ENCODE measurements around the gene CHN2.
A peak's percentile ranks its signal among the peaks of the same experiment; 100 is the strongest.
"Not testable (repeated sequence)": the region's sequence is repeated elsewhere in the genome, so short reads cannot be mapped to it uniquely, and the experiment has no call there.

The CHN2 gene

GRCh38 chr7:29189743-29190201, 4.8 kb upstream of the CHN2 start:
- peak; percentile 16 for DNase-seq (ENCODE audit: low spot score)

DNA sequence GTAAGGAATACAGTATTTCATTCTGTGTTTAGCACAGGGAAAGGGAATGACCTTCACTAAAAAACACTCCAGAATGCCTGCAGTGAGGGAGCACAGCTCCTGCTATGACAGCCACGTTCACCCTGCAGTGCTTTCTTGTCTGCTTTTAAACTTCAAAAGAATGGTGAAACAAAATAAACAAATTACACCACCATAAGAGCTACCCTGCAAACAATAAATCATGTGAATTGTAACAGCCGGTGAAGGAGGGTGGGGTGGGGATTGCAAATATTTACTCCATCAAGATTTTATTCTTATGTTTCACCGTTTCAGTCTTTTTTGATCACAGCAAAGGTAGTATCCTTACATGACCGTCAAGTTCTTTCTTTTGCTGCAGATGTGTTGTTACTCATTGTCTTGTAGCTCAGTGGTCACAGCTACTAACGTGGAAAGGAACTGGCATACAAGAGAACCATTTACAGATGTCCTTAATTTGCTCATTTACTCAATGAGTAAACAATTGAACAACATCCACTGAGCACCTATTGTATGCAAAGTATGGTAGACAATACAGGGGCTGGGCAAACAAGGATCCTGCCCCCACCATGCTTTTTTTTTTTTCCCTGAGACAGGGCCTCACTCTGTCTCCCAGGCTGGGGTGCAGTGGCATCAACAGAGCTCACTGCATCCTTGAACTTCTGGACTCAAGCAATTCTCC, 4.1 kb upstream of the CHN2 start:
- no peak for DNase-seq (ENCODE audit: low spot score)

DNA sequence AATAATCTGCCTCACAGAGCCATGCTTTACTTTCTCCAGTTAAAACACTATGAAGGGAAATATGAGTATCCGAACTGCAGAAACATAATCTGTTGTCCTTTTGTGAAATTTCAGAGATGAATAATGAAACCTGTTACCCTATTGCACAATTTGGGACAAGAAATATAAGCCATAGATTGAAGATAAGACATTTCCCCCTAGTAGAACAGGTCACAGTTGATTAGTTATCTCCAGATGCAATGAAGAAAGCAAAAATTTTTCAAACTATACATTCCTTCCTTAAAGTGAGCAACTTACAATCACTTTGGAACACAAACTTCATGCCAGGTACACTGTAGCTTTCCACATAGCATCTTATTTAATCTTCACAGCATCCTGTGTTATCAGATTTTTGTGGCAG, 2.3 kb upstream of the CHN2 start:
- no peak for DNase-seq (ENCODE audit: low spot score)

- DNase-seq (ENCODE audit: low spot score) = no peak
Observed at GRCh38 chr7:29192811-29193210, 1.8 kb upstream of the CHN2 start.

DNA sequence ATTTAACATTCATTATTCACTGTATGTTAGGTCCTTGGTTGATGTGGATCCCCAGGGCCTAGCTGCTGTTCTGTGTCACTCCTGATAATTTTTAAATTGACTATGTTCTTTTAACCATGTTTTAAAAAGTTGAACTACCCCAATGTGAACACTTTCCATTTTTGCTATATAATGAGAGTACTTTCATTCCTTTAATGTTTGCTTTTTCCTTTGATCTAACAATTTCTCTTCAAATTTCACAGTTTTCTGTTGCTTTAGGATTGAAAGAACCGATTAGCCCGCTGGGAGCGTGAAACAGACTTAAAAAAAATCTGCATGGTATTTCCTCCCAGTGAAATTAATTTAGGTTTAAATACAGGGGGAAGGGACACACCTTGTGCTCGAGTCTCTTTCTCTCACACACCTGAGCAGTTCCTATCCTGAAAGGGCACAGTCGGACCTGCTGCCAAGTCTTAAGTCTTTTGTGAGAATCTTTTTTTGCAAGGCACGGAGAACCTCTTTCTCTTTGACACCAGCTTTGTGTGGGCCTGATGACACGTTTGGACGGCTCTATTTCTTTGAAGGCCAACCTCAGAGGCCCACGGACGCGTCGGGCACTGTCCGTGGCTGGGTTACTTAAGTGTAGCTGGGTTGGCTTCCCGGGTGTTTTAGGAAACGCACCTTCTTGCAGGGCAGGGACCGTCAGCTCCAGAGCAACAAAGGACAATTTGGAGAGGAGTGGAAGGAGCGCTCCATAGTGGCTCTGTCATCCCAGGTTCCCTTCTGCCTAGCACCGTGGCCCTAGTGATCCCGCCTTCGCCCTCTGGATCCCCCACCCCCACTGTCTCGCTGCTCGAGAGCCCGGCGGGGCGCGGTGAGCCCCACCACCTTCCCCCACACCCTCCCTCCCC, 1.0 kb upstream of the CHN2 start:
- no peak for DNase-seq (ENCODE audit: low spot score)

DNA sequence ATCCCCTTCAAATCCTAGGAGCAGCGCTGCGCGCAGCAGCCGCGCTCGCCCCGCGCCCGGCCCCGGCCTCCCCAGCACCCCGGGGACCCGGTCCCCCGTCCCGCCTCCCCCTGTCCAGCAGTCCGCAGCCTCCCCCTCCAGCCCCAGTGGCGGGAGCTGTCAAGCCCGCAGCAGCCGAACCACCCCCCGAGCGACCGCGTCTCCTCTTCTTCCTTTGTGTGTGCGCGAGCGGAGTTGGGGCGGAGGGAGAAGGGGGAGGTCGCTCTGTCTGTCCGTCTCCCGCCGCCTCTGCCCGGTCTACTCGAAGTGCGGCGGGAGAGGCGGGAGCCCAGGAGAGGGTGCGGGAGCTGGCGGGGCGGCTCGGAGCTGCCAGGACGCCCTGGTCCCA, 375 bp upstream of the CHN2 start:
- DNase-seq (ENCODE audit: low spot score) = no peak

- DNase-seq (ENCODE audit: low spot score) = no peak
Observed at GRCh38 chr7:29196191-29196590, 1.6 kb downstream of the CHN2 start.

- DNase-seq (ENCODE audit: low spot score) = no peak
Observed at GRCh38 chr7:29196971-29197595, 2.5 kb downstream of the CHN2 start.

- DNase-seq (ENCODE audit: low spot score) = no peak
Observed at GRCh38 chr7:29197916-29198315, 3.3 kb downstream of the CHN2 start.

GRCh38 chr7:29199776-29200175, 5.2 kb downstream of the CHN2 start:
- DNase-seq (ENCODE audit: low spot score) = no peak

DNA sequence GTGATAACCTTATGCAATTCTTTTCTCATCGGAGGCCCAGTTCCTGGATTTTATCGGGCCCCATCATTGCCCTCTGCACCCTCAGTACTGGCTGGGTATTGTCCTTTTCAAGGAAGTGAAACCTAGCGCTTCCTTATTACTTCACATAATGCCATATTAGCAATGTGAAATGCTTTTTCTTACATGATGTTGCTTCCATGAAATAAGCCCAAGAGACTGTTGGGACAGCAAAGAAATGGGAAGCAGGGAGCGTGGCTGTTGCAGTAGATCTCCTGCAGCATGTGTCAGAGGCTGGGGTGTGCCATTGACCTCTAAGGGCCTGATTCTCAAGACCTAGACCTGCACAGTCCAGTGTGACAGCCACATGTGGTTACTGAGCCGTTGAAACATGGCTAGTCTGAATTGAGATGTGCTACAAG, 8.1 kb downstream of the CHN2 start:
- no peak for DNase-seq (ENCODE audit: low spot score)

DNA sequence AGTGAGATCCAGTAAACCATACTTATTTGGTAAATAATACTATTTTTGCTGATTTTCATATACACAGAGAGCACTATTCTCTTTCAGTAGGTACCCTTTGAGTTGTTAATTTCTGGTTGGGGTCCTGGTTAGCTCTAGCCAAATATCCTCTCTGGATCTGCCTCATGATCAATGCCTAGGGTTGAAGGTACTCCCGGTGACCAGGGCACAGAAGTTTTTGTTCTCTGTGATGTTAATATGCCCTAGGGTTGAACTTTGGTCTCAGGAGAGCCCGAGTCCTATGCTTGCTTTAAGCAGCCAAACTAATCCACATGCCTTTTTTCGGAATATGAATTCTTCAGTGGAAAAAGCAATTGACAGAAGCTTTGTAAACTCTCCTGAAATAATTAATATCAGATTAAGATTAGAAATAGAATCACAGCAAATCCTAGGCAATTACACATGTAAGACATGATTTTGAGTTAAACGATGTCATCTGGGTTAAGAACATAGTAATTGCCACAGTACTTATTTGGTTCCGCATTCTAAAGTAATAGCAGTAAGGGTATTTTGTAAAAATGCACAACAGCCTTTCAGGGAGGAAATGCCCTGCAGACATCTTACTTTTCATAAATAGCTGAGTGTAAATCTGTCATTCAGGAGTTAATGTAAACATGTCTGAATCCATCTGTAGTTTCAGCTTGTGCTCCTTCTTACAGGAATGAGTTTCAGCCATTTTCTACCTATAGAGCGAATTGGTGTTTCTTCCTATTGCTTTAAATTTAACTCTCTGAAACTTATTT, 10.1 kb downstream of the CHN2 start:
- DNase-seq (ENCODE audit: low spot score) = no peak

GRCh38 chr7:29207162-29207801, 12.7 kb downstream of the CHN2 start:
- DNase-seq (ENCODE audit: low spot score) = no peak

- DNase-seq (ENCODE audit: low spot score) = no peak
Observed at GRCh38 chr7:29208410-29209250, 14.1 kb downstream of the CHN2 start.

GRCh38 chr7:29209745-29210144, 15.2 kb downstream of the CHN2 start:
- DNase-seq (ENCODE audit: low spot score) = no peak

- not testable (repeated sequence) for DNase-seq (ENCODE audit: low spot score)
Observed at GRCh38 chr7:29212736-29213135, 18.2 kb downstream of the CHN2 start.

DNA sequence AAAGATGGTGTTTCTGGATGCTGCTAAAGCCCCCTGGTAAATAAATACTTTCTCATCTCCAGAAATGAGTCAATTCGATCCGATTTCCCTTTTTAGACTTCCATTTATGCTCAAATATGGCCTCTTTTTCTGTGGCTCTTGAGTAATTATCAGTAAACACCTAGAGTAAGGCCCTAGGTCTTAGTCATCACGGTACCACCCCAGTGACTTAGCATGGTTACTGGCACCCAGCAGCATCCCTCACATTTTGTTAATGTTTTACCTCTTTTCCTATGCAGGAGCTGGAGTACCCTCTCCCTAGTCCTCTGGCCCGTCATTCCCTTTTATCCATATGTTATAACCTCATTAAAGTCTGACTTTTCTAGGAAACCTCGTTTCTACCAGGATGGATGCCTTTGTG, 19.5 kb downstream of the CHN2 start:
- DNase-seq (ENCODE audit: low spot score) = peak; percentile 7

DNA sequence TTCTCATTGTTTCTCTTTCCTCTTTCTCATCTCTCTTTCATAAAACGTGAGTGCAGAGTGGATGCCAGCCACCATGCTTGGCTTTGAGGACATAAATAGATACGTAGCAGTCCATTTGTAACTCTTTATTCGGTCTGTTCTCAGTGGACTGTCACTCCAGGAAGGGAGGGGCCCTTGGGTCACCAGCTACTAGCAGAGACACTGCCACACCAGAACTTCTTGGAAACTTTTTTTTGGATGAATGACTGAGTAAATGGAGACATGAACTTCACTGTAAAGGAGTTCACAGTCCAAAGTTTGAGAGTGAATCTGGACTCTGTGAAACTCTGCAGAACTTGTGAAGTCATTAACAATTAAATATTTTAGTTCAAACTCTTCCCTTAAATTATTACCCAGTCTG, 20.2 kb downstream of the CHN2 start:
- no peak for DNase-seq (ENCODE audit: low spot score)

- DNase-seq (ENCODE audit: low spot score) = no peak
Observed at GRCh38 chr7:29216128-29216527, 21.6 kb downstream of the CHN2 start.

- no peak for DNase-seq (ENCODE audit: low spot score)
Observed at GRCh38 chr7:29217113-29217512, 22.5 kb downstream of the CHN2 start.

DNA sequence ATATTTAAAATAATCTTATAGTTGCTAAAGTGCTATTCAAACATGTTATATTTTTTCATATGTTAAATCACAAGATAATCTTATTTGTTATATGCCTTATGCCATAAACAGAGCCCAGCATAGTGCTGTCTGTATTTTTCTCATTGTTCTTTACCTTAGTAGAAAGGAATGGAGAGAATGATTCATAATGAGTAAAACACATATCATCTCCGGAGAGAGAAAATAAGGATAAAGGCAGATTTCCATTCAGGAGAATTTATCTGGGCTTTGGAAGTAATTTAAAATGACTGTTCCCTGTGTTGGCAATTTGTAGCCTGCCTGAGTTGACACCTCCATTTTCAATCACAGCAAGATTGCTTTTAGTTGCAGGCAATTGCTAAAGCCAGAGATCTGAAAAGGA, 30.2 kb downstream of the CHN2 start:
- no peak for DNase-seq (ENCODE audit: low spot score)

Measured in hematopoietic multipotent progenitor cell treated with erythropoietin and hydrocortisone succinate and interleukin-3 and kit ligand, for 15 days (in vitro differentiated cells).